Erythroblast (primary cell): Measurements from ENCODE around the gene EIPR1.

Source experiments
- GATA1 ChIP-seq: IDR thresholded peaks from 2 replicates; pipeline ENCODE4 v1.6.1; 2011; ENCODE audit warnings: low read depth, mild to moderate bottlenecking, control low read depth, low read length, moderate library complexity
- POLR2A ChIP-seq: IDR thresholded peaks from 2 replicates; pipeline ENCODE4 v1.6.1; 2011; ENCODE audit warnings: mild to moderate bottlenecking, low read length

DNA sequence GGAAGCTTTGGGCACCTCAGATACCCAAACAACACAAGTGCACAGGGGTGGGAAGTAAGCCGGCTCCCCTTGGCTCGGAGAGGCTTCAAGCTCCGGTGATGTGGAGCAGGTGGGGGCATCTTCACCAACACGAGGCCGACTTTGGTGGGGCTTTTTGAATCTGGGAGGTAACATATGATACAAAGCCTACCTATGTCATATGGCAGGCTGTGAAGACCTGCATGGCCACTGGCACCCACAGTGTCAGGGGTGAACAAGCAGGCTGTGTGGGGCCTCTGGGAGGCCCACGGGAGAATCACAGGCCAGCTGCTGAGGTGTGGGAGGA lies 109.0 kb downstream of the EIPR1 start:
- TF ChIP-seq POLR2A (no peak), GATA1 (no peak)
